ENCODE measurements around the gene MMD.
"Not testable (repeated sequence)": the region's sequence is repeated elsewhere in the genome, so short reads cannot be mapped to it uniquely, and the experiment has no call there.

MMD gene

GRCh38 chr17:55421179-55421934 lies at the start of gene MMD:
TSS of gene MMD (minus strand) at chr17:55421835. CDS start at chr17:55421695, 140 bp downstream.
- no peak for FAIRE-seq

GRCh38 chr17:55466671-55467070 lies 45.0 kb upstream of the MMD start:
- no peak for FAIRE-seq

- FAIRE-seq, result not testable (repeated sequence)
These were observed 44.1 kb upstream of the MMD start for GRCh38 chr17:55465771-55466170.

- no peak for FAIRE-seq
These were observed 42.0 kb upstream of the MMD start for GRCh38 chr17:55463600-55463999.

- FAIRE-seq, result no peak
These were observed 41.1 kb upstream of the MMD start for GRCh38 chr17:55462711-55463110.

- FAIRE-seq, result no peak
These were observed 40.6 kb upstream of the MMD start for GRCh38 chr17:55462234-55462633.

GRCh38 chr17:55458978-55459377 lies 37.3 kb upstream of the MMD start:
- no peak for FAIRE-seq

GRCh38 chr17:55458287-55458900 lies 36.8 kb upstream of the MMD start:
- no peak for FAIRE-seq

- no peak for FAIRE-seq
These were observed 34.9 kb upstream of the MMD start for GRCh38 chr17:55456307-55457240.

GRCh38 chr17:55454906-55455474 lies 33.4 kb upstream of the MMD start:
- no peak for FAIRE-seq

GRCh38 chr17:55453839-55454557 lies 32.4 kb upstream of the MMD start:
- FAIRE-seq, result no peak

GRCh38 chr17:55452139-55452790 lies 30.6 kb upstream of the MMD start:
- FAIRE-seq, result no peak

- no peak for FAIRE-seq
These were observed 30.1 kb upstream of the MMD start for GRCh38 chr17:55451758-55452138.

GRCh38 chr17:55451203-55451641 lies 29.6 kb upstream of the MMD start:
- no peak for FAIRE-seq

GRCh38 chr17:55450232-55450825 lies 28.7 kb upstream of the MMD start:
- FAIRE-seq, result no peak

- FAIRE-seq, result no peak
These were observed 27.0 kb upstream of the MMD start for GRCh38 chr17:55448681-55449080.

GRCh38 chr17:55446581-55447205 lies 25.1 kb upstream of the MMD start:
- FAIRE-seq, result no peak

- not testable (repeated sequence) for FAIRE-seq
These were observed 24.4 kb upstream of the MMD start for GRCh38 chr17:55446004-55446403.

GRCh38 chr17:55444471-55445441 lies 23.1 kb upstream of the MMD start:
- no peak for FAIRE-seq

- FAIRE-seq, result no peak
These were observed 22.3 kb upstream of the MMD start for GRCh38 chr17:55443904-55444303.

Data from TTC549 (cell line).